ENCODE results near the gene RNF115. TPM values are rescaled to one million over a fixed set of nuclear protein-coding genes. Genes with fewer than 3 reads are reported as not detected.

Gene RNF115
- total RNA-seq, 1 experiment from 2014 or later, result 9.5 TPM

- no TSS peak for BruUV-seq (replicated peaks)
Observed at GRCh38 chr1:145788580-145788979, 35.3 kb downstream of the RNF115 start.

GRCh38 chr1:145786271-145786670 lies 37.6 kb downstream of the RNF115 start:
- CTCF ChIA-PET, result no interaction called here

More at GRCh38 chr1:145788580-145788979, 35.3 kb downstream of the RNF115 start:
- no peak for ATAC-seq
- no peak overlapping the region for H2AFZ ChIP-seq (ENCODE audit: low read depth, low read length, poor library complexity, severe bottlenecking)
- POLR2A ChIA-PET, result no interaction called here
- H3K4me2 ChIP-seq (ENCODE audit: low read length), result no peak overlapping the region
- peaks cover 8% of the 10 kb centered on the region for H3K79me2 ChIP-seq (ENCODE audit: insufficient read depth, low read length)
- no peak overlapping the region for H3K4me3 ChIP-seq (replicated peaks in 1 of 2; ENCODE audit: low read depth in 1 of 2, low read length in 2 of 2)
- peaks cover under 1 to 9% of the 10 kb centered on the region in 2 experiments; a peak in 2 of 4 replicates for H3K4me1 ChIP-seq (ENCODE audit: control insufficient read depth in 1 of 2, insufficient read depth in 2 of 2, low read length in 2 of 2)
- no peak overlapping the region for H3K27ac ChIP-seq (ENCODE audit: low read depth, low read length)
- H3K9ac ChIP-seq (ENCODE audit: low read length), result no peak overlapping the region
- TF ChIP-seq, protein P1, sequence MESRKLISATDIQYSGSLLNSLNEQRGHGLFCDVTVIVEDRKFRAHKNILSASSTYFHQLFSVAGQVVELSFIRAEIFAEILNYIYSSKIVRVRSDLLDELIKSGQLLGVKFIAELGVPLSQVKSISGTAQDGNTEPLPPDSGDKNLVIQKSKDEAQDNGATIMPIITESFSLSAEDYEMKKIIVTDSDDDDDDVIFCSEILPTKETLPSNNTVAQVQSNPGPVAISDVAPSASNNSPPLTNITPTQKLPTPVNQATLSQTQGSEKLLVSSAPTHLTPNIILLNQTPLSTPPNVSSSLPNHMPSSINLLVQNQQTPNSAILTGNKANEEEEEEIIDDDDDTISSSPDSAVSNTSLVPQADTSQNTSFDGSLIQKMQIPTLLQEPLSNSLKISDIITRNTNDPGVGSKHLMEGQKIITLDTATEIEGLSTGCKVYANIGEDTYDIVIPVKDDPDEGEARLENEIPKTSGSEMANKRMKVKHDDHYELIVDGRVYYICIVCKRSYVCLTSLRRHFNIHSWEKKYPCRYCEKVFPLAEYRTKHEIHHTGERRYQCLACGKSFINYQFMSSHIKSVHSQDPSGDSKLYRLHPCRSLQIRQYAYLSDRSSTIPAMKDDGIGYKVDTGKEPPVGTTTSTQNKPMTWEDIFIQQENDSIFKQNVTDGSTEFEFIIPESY (IDR thresholded peaks at IDR 0.05; ENCODE audit: extremely low read depth, insufficient replicate concordance, low read length), result no peak
- TF ChIP-seq TCF7L2 (IDR thresholded peaks at IDR 0.05; ENCODE audit: borderline replicate concordance, extremely low read depth, insufficient read depth, insufficient read length), result no peak
- no peaks in the 10 kb centered on the region for H3K36me3 ChIP-seq (ENCODE audit: control insufficient read depth in 1 of 2, insufficient read depth in 2 of 2, low read length in 2 of 2)
- H4K20me1 ChIP-seq (ENCODE audit: insufficient read depth), result no peaks in the 10 kb centered on the region
- intact Hi-C loops (cut with micrococcal nuclease), result no loop called here
- no peaks in the 10 kb centered on the region for H3K27me3 ChIP-seq (ENCODE audit: insufficient read depth, low read length)
- CTCF ChIA-PET, result no interaction called here
- no peak for DNase-seq (ENCODE audit: low read depth, low spot score)
- RAD21 ChIA-PET (ENCODE audit: low non-redundant PET in 1 of 2, low total read pairs in 2 of 2, uncharacterized antibody in 2 of 2, unreplicated experiment in 2 of 2), result no interaction called here
- no peaks in the 10 kb centered on the region for H3K9me2 ChIP-seq (ENCODE audit: insufficient read depth)
- H3K9me3 ChIP-seq (ENCODE audit: control insufficient read depth in 1 of 2, insufficient read depth in 1 of 2, low read depth in 1 of 2, low read length in 2 of 2), result no peaks in the 10 kb centered on the region

More at GRCh38 chr1:145786271-145786670, 37.6 kb downstream of the RNF115 start:
- Histone ChIP-seq H3K9me3 (ENCODE audit: control insufficient read depth in 1 of 2, insufficient read depth in 1 of 2, low read depth in 1 of 2, low read length in 2 of 2) (no peaks in the 10 kb centered on the region), H3K9me2 (ENCODE audit: insufficient read depth) (no peaks in the 10 kb centered on the region), H3K27me3 (ENCODE audit: insufficient read depth, low read length) (no peaks in the 10 kb centered on the region), H3K36me3 (ENCODE audit: control insufficient read depth in 1 of 2, insufficient read depth in 2 of 2, low read length in 2 of 2) (no peaks in the 10 kb centered on the region), H3K4me2 (ENCODE audit: low read length) (no peak overlapping the region), H3K9ac (ENCODE audit: low read length) (no peak overlapping the region), H3K79me2 (ENCODE audit: insufficient read depth, low read length) (no peaks in the 10 kb centered on the region), H3K4me1 (ENCODE audit: control insufficient read depth in 1 of 2, insufficient read depth in 2 of 2, low read length in 2 of 2) (peaks cover 23 to 32% of the 10 kb centered on the region in 2 experiments), H2AFZ (ENCODE audit: low read depth, low read length, poor library complexity, severe bottlenecking) (no peak overlapping the region), H4K20me1 (ENCODE audit: insufficient read depth) (no peaks in the 10 kb centered on the region), H3K4me3 (replicated peaks in 1 of 2; ENCODE audit: low read depth in 1 of 2, low read length in 2 of 2) (no peak overlapping the region), H3K27ac (ENCODE audit: low read depth, low read length) (no peak overlapping the region)
- no TSS peak for BruUV-seq (replicated peaks)
- TF ChIP-seq, protein P2, sequence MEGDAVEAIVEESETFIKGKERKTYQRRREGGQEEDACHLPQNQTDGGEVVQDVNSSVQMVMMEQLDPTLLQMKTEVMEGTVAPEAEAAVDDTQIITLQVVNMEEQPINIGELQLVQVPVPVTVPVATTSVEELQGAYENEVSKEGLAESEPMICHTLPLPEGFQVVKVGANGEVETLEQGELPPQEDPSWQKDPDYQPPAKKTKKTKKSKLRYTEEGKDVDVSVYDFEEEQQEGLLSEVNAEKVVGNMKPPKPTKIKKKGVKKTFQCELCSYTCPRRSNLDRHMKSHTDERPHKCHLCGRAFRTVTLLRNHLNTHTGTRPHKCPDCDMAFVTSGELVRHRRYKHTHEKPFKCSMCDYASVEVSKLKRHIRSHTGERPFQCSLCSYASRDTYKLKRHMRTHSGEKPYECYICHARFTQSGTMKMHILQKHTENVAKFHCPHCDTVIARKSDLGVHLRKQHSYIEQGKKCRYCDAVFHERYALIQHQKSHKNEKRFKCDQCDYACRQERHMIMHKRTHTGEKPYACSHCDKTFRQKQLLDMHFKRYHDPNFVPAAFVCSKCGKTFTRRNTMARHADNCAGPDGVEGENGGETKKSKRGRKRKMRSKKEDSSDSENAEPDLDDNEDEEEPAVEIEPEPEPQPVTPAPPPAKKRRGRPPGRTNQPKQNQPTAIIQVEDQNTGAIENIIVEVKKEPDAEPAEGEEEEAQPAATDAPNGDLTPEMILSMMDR (IDR thresholded peaks at IDR 0.05 in 2 of 3, conservative IDR thresholded peaks at IDR 0.05 in 1 of 3; ENCODE audit: borderline replicate concordance in 1 of 3, insufficient read depth in 1 of 3, low read depth in 2 of 3, low read length in 2 of 3), result no peak
- TF ChIP-seq SP1 (IDR thresholded peaks at IDR 0.05; ENCODE audit: low read depth) (no peak), TCF7L2 (IDR thresholded peaks at IDR 0.05; ENCODE audit: borderline replicate concordance, extremely low read depth, insufficient read depth, insufficient read length) (no peak), MAX (IDR thresholded peaks at IDR 0.05) (no peak)
- ATAC-seq (no peak), DNase-seq (ENCODE audit: low read depth, low spot score) (no peak)
- intact Hi-C loops (cut with micrococcal nuclease), result no loop called here
- POLR2A ChIA-PET, result interaction anchor here (0.7 kb wide), 1 partner anchor 16 kb away, joined by 4 read pairs; no protein-coding TSS in a partner anchor
- RAD21 ChIA-PET (ENCODE audit: low non-redundant PET in 1 of 2, low total read pairs in 2 of 2, uncharacterized antibody in 2 of 2, unreplicated experiment in 2 of 2), result no interaction called here

Measured in HCT116 (cell line).